OCI-LY1 (cell line): Measurements from ENCODE around the gene IMPDH2.

Experiments
- H2AFZ ChIP-seq: fragments of 200-600 bp; sonication (generic), shearing (Covaris generic); 2 replicates; pipeline ENCODE4 v1.6.0; 2014; ENCODE audit warnings: antibody characterized with exemption, mild to moderate bottlenecking, low read length
- H3F3A ChIP-seq: fragments of 200-600 bp; sonication (generic), shearing (Covaris generic); 2 replicates; pipeline ENCODE4 v1.6.0; 2014; ENCODE audit warnings: mild to moderate bottlenecking, antibody characterized with exemption, low read length, moderate library complexity; ENCODE audit not compliant: insufficient read depth
- H3K27ac ChIP-seq: fragments of 200-600 bp; sonication (generic); 2 replicates; pipeline ENCODE4 v1.5.1; 2014; ENCODE audit warnings: low read length, mixed run types, mild to moderate bottlenecking, low read depth; ENCODE audit not compliant: poor library complexity, severe bottlenecking
- H3K27me3 ChIP-seq: fragments of 200-600 bp; sonication (generic); 2 replicates; pipeline ENCODE4 v1.6.0; 2014; ENCODE audit warnings: antibody characterized with exemption, mild to moderate bottlenecking, low read length, moderate library complexity; ENCODE audit not compliant: insufficient read depth
- H3K36me3 ChIP-seq: fragments of 200-600 bp; sonication (generic); 2 replicates; pipeline ENCODE4 v1.6.1; 2014; ENCODE audit warnings: mild to moderate bottlenecking, antibody characterized with exemption, low read length, moderate library complexity, mixed read lengths; ENCODE audit not compliant: insufficient read depth
- H3K4me1 ChIP-seq: fragments of 200-600 bp; sonication (generic); 2 replicates; pipeline ENCODE4 v1.5.1; 2014; ENCODE audit warnings: mild to moderate bottlenecking, low read length, moderate library complexity; ENCODE audit not compliant: insufficient read depth, severe bottlenecking
- H3K4me2 ChIP-seq: fragments of 200-600 bp; sonication (generic), shearing (Covaris generic); 2 replicates; pipeline ENCODE4 v1.6.1; 2014; ENCODE audit warnings: low read length
- H3K4me3 ChIP-seq: fragments of 200-600 bp; sonication (generic); 2 replicates; pipeline ENCODE4 v1.5.1; 2014; ENCODE audit warnings: low read length, low read depth, mild to moderate bottlenecking, mixed read lengths; ENCODE audit not compliant: poor library complexity, severe bottlenecking
- H3K79me2 ChIP-seq: fragments of 200-600 bp; shearing (Covaris generic); 2 replicates; pipeline ENCODE4 v1.6.1; 2016; ENCODE audit warnings: mixed run types, low read length, mixed read lengths; ENCODE audit not compliant: insufficient read depth
- H3K9ac ChIP-seq: fragments of 200-600 bp; sonication (generic), shearing (Covaris generic); 2 replicates; pipeline ENCODE4 v1.6.1; 2014; ENCODE audit warnings: mild to moderate bottlenecking, low read length, mixed read lengths
- H3K9me2 ChIP-seq: fragments of 200-600 bp; sonication (generic), shearing (Covaris generic); 2 replicates; pipeline ENCODE4 v1.6.1; 2014; ENCODE audit warnings: low read depth, mild to moderate bottlenecking, low read length, mixed read lengths
- H3K9me3 ChIP-seq: fragments of 200-600 bp; shearing (Covaris generic); 2 replicates; pipeline ENCODE4 v1.6.1; 2014; ENCODE audit warnings: low read length, mixed read lengths
- H4K20me1 ChIP-seq: fragments of 200-600 bp; sonication (generic), shearing (Covaris generic); 2 replicates; pipeline ENCODE4 v1.6.0; 2016; ENCODE audit warnings: mild to moderate bottlenecking, low read length; ENCODE audit not compliant: insufficient read depth
- EZH2 ChIP-seq: fragments of 200-600 bp; sonication (generic), shearing (Covaris generic); IDR thresholded peaks from 2 replicates; pipeline ENCODE4 v1.8.0; 2017; ENCODE audit warnings: borderline replicate concordance, mixed run types, mild to moderate bottlenecking, antibody characterized with exemption, low read length, moderate library complexity, mixed read lengths
- TF ChIP-seq, protein P1 (sequence below): fragments of 200-600 bp; sonication (generic), shearing (Covaris generic); IDR thresholded peaks from 2 replicates; pipeline ENCODE4 v1.5.1; 2017; ENCODE audit warnings: mild to moderate bottlenecking, antibody characterized with exemption, low read length, moderate library complexity, mixed read lengths

IMPDH2 gene

DNA sequence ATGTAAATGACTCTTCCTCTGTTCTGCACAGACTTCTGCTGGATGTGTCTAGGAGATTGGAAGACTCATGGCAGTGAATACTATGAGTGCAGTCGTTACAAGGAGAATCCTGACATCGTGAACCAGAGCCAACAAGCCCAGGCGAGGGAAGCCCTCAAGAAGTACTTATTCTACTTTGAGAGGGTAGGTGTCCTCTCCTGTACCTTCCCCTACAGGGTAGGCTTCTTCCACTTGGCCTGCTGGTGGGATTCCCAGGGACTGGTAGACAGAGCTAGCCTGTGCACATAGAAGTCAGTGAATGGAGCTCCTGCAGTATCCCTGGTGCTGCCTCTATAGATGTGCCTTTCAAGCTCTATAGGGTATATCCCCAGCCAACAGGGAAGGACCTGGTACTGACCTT is 49.7 kb downstream of the IMPDH2 start:
- Histone ChIP-seq H3K4me1 (no peaks in the 10 kb centered on the region), H3K4me3 (no peak overlapping the region), H3K4me2 (no peak overlapping the region), H2AFZ (no peak overlapping the region), H3K36me3 (peaks cover 88% of the 10 kb centered on the region), H3K27me3 (no peaks in the 10 kb centered on the region), H3K27ac (no peak overlapping the region), H3K9me3 (no peaks in the 10 kb centered on the region), H3K79me2 (no peaks in the 10 kb centered on the region), H3F3A (no peaks in the 10 kb centered on the region), H3K9ac (no peak overlapping the region), H3K9me2 (no peaks in the 10 kb centered on the region), H4K20me1 (no peaks in the 10 kb centered on the region)
- no peak for TF ChIP-seq EZH2
- TF ChIP-seq, protein P1, sequence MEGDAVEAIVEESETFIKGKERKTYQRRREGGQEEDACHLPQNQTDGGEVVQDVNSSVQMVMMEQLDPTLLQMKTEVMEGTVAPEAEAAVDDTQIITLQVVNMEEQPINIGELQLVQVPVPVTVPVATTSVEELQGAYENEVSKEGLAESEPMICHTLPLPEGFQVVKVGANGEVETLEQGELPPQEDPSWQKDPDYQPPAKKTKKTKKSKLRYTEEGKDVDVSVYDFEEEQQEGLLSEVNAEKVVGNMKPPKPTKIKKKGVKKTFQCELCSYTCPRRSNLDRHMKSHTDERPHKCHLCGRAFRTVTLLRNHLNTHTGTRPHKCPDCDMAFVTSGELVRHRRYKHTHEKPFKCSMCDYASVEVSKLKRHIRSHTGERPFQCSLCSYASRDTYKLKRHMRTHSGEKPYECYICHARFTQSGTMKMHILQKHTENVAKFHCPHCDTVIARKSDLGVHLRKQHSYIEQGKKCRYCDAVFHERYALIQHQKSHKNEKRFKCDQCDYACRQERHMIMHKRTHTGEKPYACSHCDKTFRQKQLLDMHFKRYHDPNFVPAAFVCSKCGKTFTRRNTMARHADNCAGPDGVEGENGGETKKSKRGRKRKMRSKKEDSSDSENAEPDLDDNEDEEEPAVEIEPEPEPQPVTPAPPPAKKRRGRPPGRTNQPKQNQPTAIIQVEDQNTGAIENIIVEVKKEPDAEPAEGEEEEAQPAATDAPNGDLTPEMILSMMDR, result no peak
